ENCODE data around the gene NCR3LG1.
A peak's percentile ranks its signal among the peaks of the same experiment; 100 is the strongest.

NCR3LG1 gene

DNA sequence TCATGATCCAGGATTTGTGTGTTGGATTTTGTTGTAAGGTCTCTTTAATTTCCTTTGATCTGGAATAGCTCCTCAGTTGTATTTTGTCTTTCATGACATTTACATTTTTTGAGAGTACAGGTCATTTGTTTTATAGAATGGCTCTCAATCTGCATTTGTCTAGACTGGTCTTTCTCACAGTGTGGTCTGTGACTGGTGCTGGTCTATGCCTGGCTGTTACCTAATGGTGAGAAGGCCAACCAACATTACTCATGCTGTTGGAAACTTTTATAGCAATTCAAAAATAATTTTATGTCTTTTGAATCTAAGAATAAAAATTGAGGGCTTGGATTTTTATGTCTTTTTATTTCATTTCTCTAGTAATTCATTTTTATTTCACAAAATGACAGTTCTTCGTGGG is 3.9 kb upstream of the NCR3LG1 start:
- Histone ChIP-seq H2AFZ (ENCODE audit: low read length, unreplicated experiment) (no peak overlapping the region), H3K4me3 (ENCODE audit: low read depth, low read length) (no peak overlapping the region), H3K79me2 (ENCODE audit: control insufficient read depth, insufficient read depth, low read length, unreplicated experiment) (no peaks in the 10 kb centered on the region), H3K36me3 (ENCODE audit: insufficient read depth, low read length) (no peaks in the 10 kb centered on the region), H3K27me3 (ENCODE audit: insufficient read depth, low read length) (no peaks in the 10 kb centered on the region), H3K27ac (ENCODE audit: low read depth, low read length) (no peak overlapping the region), H3K4me1 (ENCODE audit: control insufficient read depth, insufficient read depth, low read length, unreplicated experiment) (peaks cover 12% of the 10 kb centered on the region)

DNA sequence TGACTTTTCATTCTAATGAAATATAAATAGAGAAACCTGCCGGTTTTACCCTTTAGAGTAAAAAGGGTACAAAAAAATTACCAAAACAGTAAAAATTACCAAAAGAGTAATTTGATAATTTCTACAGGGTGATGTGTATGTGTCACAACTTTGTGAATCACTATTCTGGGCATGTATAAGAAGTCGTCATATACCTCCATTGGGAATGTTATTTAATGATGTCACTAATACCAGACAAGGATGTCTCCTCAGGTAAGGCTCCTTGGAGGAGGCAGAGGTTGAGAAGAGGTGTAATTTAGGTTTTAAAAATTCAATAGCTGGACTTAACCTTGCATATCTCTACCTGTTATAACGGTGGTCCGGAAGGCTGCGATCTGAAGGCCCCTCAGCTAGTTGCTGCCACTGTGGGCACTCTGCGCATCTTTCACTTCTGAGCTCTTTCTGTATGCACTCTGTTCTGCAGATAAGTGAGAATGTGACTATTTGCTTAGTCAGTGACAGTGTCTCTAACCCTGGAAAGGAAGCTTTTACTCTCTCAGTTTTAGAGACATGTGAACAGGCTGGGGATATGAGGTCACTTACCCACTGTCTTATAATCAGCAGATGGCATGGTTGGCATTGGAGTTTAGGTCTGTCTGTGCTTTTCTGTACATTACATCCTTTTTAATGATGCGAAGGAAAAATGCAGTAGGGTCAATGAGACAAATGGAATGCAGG is 987 bp upstream of the NCR3LG1 start:
- no peaks in the 10 kb centered on the region for H3K27me3 ChIP-seq (ENCODE audit: insufficient read depth, low read length)
- no peaks in the 10 kb centered on the region for H3K36me3 ChIP-seq (ENCODE audit: insufficient read depth, low read length)
- H3K27ac ChIP-seq (ENCODE audit: low read depth, low read length): no peak overlapping the region
- H3K4me3 ChIP-seq (ENCODE audit: low read depth, low read length): peak overlapping the region; percentile 88
- no peak overlapping the region for H2AFZ ChIP-seq (ENCODE audit: low read length, unreplicated experiment)
- H3K4me1 ChIP-seq (ENCODE audit: control insufficient read depth, insufficient read depth, low read length, unreplicated experiment): peaks cover 8% of the 10 kb centered on the region
- peaks cover 4% of the 10 kb centered on the region for H3K79me2 ChIP-seq (ENCODE audit: control insufficient read depth, insufficient read depth, low read length, unreplicated experiment)

DNA sequence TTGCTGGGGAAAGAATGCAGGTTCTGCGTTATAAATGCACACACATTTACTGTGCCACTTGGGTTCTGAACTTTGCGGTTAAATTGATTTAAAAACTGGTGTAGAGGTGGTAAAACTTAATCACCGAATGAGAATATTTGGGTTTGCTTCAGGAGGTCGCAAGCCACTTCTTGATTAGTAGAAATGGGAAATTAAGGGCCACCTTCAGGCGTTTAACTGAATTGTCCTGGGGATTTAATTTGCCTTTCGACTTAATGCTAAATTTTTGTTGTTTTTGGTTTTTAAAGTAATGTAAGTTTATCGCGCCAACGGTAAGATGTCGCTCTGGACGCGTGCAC is 459 bp upstream of the NCR3LG1 start:
- H3K4me3 ChIP-seq (ENCODE audit: low read depth, low read length): peak overlapping the region; percentile 88
- H3K4me1 ChIP-seq (ENCODE audit: control insufficient read depth, insufficient read depth, low read length, unreplicated experiment): peaks cover 8% of the 10 kb centered on the region
- peaks cover 4% of the 10 kb centered on the region for H3K79me2 ChIP-seq (ENCODE audit: control insufficient read depth, insufficient read depth, low read length, unreplicated experiment)
- no peaks in the 10 kb centered on the region for H3K27me3 ChIP-seq (ENCODE audit: insufficient read depth, low read length)
- peak overlapping the region; percentile 95 for H2AFZ ChIP-seq (ENCODE audit: low read length, unreplicated experiment)
- H3K27ac ChIP-seq (ENCODE audit: low read depth, low read length): peak overlapping the region; percentile 59; the same call in 1 of the 2 replicates
- H3K36me3 ChIP-seq (ENCODE audit: insufficient read depth, low read length): no peaks in the 10 kb centered on the region

DNA sequence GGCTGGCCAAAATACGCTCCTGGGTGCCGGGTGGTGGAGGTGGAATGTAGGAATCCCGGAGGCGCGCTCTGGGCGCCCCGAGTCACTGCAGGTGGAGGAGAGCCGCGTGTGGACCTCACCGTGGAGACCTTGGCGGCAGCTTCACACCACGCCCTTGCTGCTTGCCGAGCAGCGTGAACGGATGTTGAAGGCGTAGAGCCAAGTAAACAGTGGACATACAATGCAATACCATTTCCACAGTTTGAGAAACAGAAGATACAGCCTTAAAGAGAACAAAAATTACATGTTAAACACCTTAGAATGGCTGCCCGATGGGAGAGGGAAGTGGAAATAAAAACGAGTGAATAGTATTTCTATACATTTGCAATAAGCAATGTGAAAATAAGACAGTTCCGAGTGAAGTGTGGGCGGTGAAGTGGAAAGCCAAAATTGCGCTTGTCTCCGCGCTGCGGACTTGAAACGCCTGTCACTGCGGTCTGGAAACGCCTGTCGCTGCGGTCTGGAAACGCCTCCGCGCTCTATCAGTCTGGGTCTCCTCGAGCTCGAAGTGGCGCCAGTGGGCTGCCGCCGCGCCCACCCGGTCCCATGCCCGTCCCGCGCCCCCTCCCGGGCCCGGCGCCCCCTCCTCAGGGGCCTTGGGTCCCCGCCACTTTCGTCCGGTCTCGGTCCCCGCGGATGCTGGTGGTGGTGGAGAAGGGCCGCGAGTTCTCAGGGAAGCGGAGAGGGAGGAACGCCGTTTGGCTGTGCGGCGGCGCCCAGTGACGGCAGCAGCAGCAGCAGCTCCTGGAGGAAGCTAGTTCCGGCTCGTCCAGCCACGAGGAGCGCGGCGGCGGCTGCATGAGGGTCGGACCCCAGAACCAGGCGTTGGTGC is 1.6 kb downstream of the NCR3LG1 start:
- peak overlapping the region; percentile 100 for H2AFZ ChIP-seq (ENCODE audit: low read length, unreplicated experiment)
- H3K4me3 ChIP-seq (ENCODE audit: low read depth, low read length): peak overlapping the region; percentile 88
- peaks cover 8% of the 10 kb centered on the region for H3K79me2 ChIP-seq (ENCODE audit: control insufficient read depth, insufficient read depth, low read length, unreplicated experiment)
- peaks cover 8% of the 10 kb centered on the region for H3K4me1 ChIP-seq (ENCODE audit: control insufficient read depth, insufficient read depth, low read length, unreplicated experiment)
- peaks cover 15% of the 10 kb centered on the region for H3K36me3 ChIP-seq (ENCODE audit: insufficient read depth, low read length)
- H3K27ac ChIP-seq (ENCODE audit: low read depth, low read length): peak overlapping the region; percentile 61
- H3K27me3 ChIP-seq (ENCODE audit: insufficient read depth, low read length): no peaks in the 10 kb centered on the region

DNA sequence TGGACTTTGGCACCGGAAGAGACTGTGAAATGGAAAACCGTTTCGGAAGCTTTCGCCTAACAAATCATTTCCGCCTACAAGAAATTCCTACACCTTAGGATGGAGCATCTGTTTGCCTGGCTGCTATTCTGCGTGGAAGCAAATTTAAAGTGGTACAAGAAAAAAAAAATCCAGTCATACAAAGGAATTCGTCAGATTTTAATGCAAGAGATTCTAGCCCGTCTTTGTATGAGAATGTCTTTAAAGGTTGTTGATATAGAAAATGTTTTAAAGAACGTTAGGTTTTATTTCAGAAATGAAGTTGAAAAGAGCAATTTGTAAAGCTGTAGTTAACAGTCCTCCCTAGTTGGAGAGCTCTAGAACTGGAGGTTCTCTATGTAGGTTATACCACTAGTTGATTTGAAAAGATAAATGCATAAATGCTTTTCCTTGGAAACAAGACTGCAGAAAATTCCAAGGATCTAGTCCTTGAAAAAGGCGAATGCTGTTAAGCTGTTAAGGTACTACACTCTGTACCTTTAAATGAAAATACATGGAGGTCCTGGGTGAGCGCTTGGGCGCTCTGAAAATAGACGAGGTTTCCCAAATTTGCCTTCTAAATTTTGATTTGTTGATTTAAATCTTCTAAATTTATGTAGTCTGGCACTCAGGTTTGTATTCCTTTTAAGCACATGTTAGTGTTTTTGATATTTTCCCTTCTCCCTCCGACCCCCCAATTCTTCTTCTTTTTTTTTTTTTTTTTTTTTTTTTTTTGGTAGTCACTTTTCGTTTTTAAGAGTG is 2.4 kb downstream of the NCR3LG1 start:
- Histone ChIP-seq H3K27ac (ENCODE audit: low read depth, low read length) (peak overlapping the region; percentile 61), H2AFZ (ENCODE audit: low read length, unreplicated experiment) (peak overlapping the region; percentile 100), H3K79me2 (ENCODE audit: control insufficient read depth, insufficient read depth, low read length, unreplicated experiment) (peaks cover 8% of the 10 kb centered on the region), H3K36me3 (ENCODE audit: insufficient read depth, low read length) (peaks cover 23% of the 10 kb centered on the region), H3K4me3 (ENCODE audit: low read depth, low read length) (peak overlapping the region; percentile 88), H3K27me3 (ENCODE audit: insufficient read depth, low read length) (no peaks in the 10 kb centered on the region), H3K4me1 (ENCODE audit: control insufficient read depth, insufficient read depth, low read length, unreplicated experiment) (peaks cover 8% of the 10 kb centered on the region)

DNA sequence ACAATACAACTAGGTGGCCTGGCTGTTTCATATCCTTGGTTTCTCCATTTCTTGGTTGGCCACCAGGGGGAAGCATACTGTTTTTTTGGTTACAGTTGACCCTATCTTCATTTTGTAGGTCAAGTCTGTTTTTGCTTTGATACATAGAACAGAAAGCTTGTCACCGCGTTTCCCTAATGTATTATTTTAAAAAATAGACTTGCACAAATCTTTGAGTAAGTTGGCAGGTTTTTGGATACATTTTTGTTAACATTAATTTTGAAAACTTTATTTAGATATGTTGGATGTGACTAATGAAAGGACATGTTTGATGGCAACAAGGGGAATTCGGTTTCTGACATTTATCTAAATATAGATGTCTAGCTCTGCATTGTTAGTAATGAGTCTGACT is 3.0 kb downstream of the NCR3LG1 start:
- H3K79me2 ChIP-seq (ENCODE audit: control insufficient read depth, insufficient read depth, low read length, unreplicated experiment): peaks cover 8% of the 10 kb centered on the region
- H3K4me3 ChIP-seq (ENCODE audit: low read depth, low read length): peak overlapping the region; percentile 88
- no peak overlapping the region for H3K27ac ChIP-seq (ENCODE audit: low read depth, low read length)
- H2AFZ ChIP-seq (ENCODE audit: low read length, unreplicated experiment): no peak overlapping the region
- no peaks in the 10 kb centered on the region for H3K27me3 ChIP-seq (ENCODE audit: insufficient read depth, low read length)
- peaks cover 26% of the 10 kb centered on the region for H3K36me3 ChIP-seq (ENCODE audit: insufficient read depth, low read length)
- peaks cover 8% of the 10 kb centered on the region for H3K4me1 ChIP-seq (ENCODE audit: control insufficient read depth, insufficient read depth, low read length, unreplicated experiment)

DNA sequence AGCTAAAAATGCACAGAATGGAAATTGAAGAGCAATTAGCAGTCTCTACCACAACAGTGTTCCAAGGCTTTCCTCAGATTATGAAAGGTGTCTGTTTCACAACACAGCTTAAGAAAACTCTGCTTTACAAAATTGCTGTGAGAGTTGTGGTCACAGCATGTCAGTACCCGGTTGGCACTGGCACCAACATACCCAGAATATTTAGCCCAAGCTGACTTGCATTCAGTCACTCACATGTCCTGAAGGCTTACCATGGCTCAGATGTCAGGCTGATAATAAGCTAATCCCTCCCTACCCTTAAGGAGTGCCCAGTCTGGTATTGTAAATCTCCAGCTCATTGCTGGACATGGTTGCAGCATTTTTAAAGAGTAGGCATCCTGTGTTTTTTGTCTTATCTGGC is 14.9 kb downstream of the NCR3LG1 start:
- no peak overlapping the region for H3K4me3 ChIP-seq (ENCODE audit: low read depth, low read length)
- peaks cover 59% of the 10 kb centered on the region for H3K36me3 ChIP-seq (ENCODE audit: insufficient read depth, low read length)
- no peaks in the 10 kb centered on the region for H3K4me1 ChIP-seq (ENCODE audit: control insufficient read depth, insufficient read depth, low read length, unreplicated experiment)
- peaks cover 2% of the 10 kb centered on the region for H3K79me2 ChIP-seq (ENCODE audit: control insufficient read depth, insufficient read depth, low read length, unreplicated experiment)
- H3K27ac ChIP-seq (ENCODE audit: low read depth, low read length): no peak overlapping the region
- H2AFZ ChIP-seq (ENCODE audit: low read length, unreplicated experiment): no peak overlapping the region
- H3K27me3 ChIP-seq (ENCODE audit: insufficient read depth, low read length): no peaks in the 10 kb centered on the region

DNA sequence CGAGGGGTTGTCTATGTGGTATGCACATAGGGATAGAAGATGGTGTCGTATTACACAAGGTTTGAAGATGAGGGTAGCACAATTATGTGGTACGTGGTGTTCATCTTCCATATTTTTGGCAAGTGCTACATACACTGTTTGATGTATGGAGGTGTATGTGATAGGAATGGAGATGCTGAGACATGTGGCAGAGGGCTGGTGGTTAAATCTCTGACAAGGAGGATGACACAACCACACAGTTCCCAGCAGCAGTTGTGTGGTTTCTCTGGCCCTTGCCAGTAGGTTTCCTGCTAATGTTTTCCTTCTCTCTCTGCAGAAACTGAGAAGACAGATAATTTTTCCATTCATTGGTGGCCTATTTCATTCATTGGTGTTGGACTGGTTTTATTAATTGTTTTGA is 17.0 kb downstream of the NCR3LG1 start:
- Histone ChIP-seq H3K27ac (ENCODE audit: low read depth, low read length) (no peak overlapping the region), H3K79me2 (ENCODE audit: control insufficient read depth, insufficient read depth, low read length, unreplicated experiment) (no peaks in the 10 kb centered on the region), H3K36me3 (ENCODE audit: insufficient read depth, low read length) (peaks cover 74% of the 10 kb centered on the region)

DNA sequence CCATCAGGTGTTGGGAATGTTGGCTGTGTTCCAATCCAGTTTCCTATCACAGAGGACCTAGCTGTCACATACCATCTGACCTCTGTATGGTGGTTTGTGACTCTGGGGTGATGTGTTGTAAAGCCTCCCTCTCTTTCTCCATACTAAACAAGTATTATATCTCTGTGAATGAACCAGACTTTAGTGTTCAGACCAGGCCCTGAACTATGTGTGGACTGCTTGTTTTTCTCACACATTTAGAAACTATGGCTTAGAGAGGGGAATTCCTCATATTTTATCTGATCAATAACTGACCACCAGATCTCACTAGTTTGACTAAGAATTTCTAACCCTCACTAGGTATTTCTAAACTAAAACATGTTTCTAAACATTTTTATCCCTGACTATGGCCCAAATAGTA is 17.5 kb downstream of the NCR3LG1 start:
- Histone ChIP-seq H3K4me1 (ENCODE audit: control insufficient read depth, insufficient read depth, low read length, unreplicated experiment) (no peaks in the 10 kb centered on the region), H2AFZ (ENCODE audit: low read length, unreplicated experiment) (no peak overlapping the region), H3K79me2 (ENCODE audit: control insufficient read depth, insufficient read depth, low read length, unreplicated experiment) (no peaks in the 10 kb centered on the region), H3K27me3 (ENCODE audit: insufficient read depth, low read length) (no peaks in the 10 kb centered on the region), H3K27ac (ENCODE audit: low read depth, low read length) (no peak overlapping the region), H3K4me3 (ENCODE audit: low read depth, low read length) (no peak overlapping the region), H3K36me3 (ENCODE audit: insufficient read depth, low read length) (peaks cover 80% of the 10 kb centered on the region)

More for the DNA sequence above, 17.0 kb downstream of the NCR3LG1 start:
- Histone ChIP-seq H3K4me1 (ENCODE audit: control insufficient read depth, insufficient read depth, low read length, unreplicated experiment) (no peaks in the 10 kb centered on the region), H3K27me3 (ENCODE audit: insufficient read depth, low read length) (no peaks in the 10 kb centered on the region), H2AFZ (ENCODE audit: low read length, unreplicated experiment) (no peak overlapping the region), H3K4me3 (ENCODE audit: low read depth, low read length) (no peak overlapping the region)

DNA sequence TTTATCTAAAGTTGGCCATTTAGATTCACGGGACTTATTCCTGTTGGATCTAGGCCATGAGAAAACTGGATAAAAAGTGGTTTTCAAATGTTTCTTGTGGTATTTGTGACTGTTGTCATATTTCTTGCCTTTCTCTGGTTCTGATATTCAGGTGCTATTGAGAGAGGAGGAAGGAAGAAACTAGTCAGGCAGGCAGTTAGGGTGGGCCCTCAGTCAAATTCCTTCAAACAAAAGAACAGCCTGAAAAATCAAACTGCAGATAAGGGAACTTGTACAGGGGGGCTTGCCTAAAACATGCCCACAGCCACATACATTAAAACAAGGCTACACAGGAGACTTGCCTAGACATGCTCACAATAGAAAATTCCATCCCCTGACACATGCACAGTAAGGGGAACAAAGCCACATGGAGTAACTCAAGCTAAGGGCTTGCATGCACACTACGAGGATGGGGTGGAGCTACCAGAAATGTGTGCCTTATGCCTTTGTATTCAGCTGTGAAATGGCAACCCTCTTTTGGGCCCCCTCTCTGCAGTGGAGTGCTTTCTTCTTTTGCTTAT is 18.2 kb downstream of the NCR3LG1 start:
- no peaks in the 10 kb centered on the region for H3K27me3 ChIP-seq (ENCODE audit: insufficient read depth, low read length)
- H3K36me3 ChIP-seq (ENCODE audit: insufficient read depth, low read length): peaks cover 85% of the 10 kb centered on the region
- no peaks in the 10 kb centered on the region for H3K4me1 ChIP-seq (ENCODE audit: control insufficient read depth, insufficient read depth, low read length, unreplicated experiment)
- H3K79me2 ChIP-seq (ENCODE audit: control insufficient read depth, insufficient read depth, low read length, unreplicated experiment): no peaks in the 10 kb centered on the region
- H2AFZ ChIP-seq (ENCODE audit: low read length, unreplicated experiment): no peak overlapping the region
- no peak overlapping the region for H3K27ac ChIP-seq (ENCODE audit: low read depth, low read length)
- no peak overlapping the region for H3K4me3 ChIP-seq (ENCODE audit: low read depth, low read length)
